Activated effector memory CD4-positive, alpha-beta T cell treated with Interleukin-2 at 50 U/mL for 16 hours (primary cell): ENCODE measurements around the gene DOCK1.

ENCODE experiments used
- DNase-seq: peaks from one replicate; pipeline ENCODE4 v3.0.0-alpha.2; 2020

DOCK1 gene

DNA sequence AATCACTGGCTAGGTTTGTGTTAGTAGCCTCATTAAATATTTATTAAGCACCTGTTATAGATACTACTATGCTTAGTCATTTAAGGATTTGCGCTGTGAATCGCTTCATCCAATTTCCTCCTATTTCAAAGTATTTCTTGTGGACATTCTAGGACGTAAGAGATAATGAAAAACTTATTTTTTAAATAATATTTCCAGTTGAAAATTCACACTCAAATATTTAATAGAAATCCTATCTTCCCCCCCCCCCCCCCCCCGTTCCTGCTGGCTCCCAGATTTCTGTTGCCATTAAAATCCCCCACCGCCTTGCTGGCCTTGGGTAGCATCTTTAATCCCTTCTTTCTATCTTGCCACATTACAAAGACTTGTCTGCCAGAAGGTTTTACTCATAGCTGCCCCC lies 285.2 kb downstream of the DOCK1 start:
- no peak for DNase-seq

DNA sequence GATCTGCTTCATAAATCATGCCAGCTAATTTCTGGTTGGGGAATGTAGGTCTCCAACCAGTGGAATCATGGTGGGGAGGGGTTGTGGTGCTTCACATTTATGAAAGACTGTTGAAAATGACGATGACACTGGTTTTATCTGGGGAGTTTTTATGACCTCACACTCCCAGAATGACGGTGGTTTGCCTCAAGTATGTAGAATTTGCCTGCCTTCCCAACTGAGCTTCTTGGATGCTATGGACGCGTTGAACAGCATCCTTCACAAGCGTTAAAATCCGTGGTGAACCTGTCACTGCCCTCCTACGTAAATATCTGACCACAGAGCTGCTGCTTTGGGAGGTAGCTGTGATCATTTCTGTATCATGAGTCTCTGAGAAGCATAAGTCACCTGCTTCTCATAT lies 287.9 kb downstream of the DOCK1 start:
- DNase-seq, result no peak

DNA sequence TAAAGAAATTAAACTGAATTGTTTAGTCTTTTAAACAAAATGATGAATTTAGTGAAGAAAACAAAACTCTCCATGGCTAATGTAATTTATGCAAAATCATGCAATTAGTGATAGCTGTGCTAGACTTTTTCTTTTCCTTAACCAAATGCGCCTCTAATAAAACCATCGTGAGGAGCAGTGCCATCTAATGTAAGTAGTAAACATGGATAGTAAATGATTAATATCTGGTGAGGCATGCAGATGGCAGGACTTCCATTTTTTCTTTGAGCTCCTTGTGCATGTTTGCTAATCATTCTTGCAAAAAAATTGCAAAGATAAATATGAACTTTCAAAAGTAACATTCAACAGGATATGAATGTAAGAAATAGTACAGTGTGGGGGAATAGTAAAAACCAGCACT lies 288.9 kb downstream of the DOCK1 start:
- no peak for DNase-seq

DNA sequence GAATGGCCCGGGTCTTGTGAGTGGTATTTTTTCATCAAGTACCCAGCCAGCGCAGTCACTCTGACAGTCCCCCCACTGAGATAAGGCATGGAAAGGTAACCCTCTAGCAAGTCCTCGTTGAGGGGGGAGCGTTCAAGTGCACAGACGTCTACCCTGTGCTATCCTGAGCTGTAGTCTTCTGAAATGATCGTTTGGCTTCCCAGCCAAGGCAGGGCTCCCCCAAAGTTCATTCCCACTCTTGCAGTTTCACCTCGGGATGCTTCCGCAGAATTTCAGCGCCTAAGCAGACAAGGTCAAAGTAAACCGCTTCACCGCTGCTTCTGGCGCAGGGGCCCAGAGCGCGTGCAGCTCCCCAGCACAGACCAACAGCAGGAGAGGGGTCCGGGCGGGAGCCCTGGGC lies 289.4 kb downstream of the DOCK1 start:
- DNase-seq, result no peak

DNA sequence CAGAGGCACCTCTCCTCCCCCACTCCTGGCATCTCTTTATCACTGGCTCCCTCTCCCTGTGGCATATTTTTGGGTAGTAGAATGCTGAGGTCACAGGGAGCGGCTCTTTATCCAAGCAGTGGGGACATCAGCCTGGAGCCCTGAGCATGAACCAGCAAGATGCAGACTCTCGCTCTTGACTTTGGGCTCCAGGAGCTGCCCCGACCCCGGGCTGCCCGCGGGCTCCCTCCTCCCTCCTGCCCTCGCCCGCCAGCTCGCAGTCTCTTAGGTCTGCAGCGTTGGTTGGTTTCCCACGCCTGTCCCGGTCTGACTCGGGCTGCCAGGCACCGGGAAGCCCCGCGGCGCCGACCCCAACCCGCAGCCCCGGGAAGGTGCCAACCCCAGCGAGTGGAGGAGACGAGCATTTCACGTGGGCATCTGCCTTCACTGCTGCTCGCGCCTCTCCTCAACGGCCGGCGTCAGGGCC lies 289.8 kb downstream of the DOCK1 start:
- DNase-seq, result no peak

DNA sequence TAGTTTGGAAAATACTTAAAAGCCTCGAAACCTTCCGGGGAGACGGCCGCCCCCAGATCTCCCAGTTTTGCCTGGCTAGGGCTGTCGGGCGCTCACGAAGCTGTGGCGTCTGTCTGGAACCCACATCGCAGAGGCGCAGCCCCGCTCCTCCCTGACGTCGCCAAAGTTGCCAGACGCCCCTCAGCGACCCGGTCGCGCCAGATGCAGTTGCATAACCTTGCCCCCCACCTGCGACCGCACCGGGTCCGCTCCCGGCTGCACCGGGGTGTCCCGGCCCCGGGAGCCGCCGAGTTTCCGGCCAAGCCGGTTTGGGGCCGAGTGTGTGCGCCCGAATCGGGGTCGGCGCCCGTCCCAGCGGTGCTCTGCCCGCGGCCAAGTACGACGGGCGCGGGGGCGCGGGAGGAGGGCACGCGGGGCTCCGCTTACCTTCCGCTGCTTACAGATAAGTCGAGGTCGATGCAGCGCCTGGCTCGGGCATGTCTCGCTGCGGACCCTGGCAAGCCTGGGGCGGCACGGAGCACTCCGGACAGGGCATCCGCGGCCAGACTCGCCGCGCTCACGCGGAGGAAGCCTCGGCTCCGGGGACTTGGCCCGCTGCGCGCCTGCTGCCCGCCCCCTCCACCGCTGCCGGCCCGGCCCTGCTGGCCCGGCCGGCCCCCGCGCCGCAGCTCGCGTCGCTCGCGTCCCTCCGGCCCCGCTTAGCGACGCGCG lies 290.5 kb downstream of the DOCK1 start:
- DNase-seq, result no peak

DNA sequence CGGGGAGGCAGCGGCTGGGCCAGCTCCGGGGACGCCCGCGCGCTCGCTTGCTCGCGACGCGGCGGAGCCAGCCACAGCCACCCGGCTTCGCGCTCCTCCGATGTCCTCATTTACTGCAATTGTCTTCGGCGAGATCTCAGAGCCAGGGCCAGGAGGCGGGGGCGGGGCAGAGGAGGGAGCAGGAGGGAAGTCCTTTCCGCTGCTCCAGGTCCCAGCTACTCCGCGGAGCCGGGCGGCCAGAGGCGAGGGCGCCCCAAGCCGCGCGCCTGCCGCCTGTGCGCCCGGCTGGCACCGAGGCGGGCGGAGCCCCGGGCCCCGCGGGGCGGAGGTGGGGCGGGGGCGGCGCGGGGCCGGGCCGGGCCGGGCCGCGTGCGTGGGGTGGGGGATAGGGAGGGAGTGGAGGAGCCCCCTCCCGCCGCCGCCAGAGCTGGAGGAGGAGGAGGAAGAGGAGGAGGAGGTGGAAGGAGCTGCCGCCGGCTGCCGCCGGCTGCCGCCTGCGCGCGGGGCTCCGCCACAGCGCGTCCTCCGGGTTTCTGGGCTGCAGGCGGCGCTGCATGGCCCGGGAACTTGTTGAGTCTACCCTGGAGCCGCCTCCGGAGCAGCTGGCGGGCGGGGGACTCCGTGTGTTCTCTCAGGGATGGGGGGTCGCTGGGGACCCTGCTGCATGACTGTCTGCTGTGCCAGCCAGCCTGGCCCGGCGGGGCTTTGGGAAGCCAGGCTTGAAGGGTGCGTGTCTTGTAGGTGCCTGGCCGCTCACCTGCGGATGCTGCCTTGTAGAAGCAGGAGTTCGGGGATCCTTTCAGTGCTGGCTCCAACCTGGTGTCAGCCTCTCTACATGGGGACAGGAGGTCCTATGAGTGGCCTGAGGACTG lies 291.3 kb downstream of the DOCK1 start, which contains the start of gene INSYN2A:
Gene INSYN2A, minus strand, starts transcription at position 310 of the 872 bp plus-strand sequence. CDS start 20,196 bp downstream, outside the sequence.
- DNase-seq, result no peak

DNA sequence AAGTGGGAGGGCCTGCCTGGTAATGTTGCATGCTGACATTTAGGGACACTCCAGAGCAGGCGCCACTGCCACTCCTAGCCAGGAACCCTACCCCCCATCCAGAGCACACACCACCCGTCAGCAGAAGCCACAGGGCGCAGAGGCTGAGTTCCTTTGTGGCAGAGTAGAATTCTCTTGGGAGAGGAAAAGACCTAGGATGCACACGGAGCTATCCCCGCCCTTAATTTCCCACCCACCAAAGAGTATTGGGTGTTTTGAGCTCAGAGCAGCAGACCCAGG lies 291.9 kb downstream of the DOCK1 start:
- no peak for DNase-seq

DNA sequence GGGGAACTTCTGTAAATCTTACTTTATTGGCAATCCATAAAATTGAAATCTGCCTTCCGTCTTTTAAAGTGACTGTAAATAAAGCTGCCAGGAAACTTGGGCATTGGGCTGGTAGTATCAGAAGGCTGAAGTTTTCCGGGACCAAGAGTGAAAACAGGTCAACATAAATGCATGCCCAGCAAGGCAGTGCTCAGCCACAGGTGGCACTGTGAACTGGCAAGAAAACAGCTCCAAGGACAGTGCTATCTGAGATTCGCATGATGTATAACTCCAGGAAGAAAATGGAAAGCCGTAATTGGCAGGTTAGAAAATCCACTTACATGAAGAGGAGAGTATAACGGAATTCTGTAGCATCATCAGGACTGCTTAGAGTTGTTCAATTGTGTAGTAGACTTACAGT lies 293.1 kb downstream of the DOCK1 start:
- no peak for DNase-seq

DNA sequence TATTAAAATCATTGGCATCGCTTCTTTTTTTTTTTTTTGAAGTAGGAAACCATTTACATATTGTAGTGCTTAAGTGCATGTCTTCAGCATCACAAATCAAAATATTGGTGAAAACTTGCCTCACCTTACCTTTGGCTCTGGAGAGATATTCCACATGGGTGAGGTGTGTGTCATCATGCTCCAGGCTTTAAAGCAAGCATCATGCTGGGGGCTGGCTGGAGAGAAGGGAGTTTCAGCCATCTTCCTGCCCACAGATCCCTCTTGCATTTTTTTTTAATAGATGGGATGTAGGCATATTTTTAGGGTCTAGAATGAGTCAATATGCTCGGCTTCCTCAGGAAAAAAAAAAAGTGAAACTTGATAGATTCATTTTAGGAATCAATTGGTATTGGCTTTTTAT lies 293.5 kb downstream of the DOCK1 start:
- DNase-seq, result no peak

DNA sequence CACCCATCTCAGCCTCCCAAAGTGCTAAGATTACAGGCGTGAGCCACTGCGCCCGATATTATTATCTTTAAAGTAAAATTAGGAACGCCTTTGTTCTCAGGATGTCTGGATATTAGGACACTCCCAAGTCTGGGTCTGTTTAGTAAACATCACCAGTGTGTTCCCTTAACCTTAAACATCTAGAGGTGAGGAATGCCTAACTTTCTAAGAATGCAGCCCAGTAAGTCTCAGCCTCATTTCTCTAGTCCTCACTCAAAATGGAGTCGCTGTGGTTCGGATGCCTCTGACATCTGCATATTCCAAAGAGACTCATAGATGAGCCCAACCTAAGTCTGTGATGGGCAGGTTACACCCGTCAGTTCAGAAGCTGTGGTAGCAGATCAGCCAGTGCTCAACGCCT lies 295.4 kb downstream of the DOCK1 start:
- no peak for DNase-seq

DNA sequence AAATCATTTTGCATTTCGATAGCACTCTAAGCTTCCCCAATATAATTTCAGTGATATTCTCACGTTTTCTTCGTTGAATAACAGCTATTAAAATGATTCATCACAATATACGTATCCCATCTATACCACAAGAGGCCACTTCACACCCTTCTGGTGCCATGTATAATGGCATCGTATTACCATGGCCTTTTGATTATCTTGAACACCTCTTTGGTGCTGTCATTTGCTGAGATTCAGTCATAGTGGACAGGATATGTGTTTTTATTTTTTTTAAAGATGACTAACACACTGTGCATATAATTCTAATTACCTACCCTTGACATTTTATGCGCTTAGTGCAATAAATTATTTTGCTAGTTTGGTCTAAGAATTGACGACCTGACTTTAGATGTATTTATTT lies 297.8 kb downstream of the DOCK1 start:
- DNase-seq, result no peak

DNA sequence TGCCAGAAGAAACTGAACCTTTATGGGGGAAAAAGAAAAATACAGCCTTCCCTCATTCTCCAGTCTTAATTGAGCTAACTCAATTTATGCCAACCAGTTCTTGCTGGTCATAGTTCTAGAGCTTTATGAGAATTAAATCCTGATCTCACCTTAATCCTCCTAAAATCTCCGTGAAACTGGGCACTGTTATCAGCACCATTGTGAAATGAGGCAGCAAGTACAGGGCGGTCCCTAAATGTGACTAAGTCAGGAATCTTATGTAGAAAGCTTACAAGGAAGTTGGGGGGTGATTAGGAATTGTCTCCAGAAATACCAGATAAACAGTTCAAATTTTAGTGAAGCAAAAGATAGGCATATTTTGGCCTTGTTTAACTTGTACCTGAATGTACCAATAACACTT lies 301.9 kb downstream of the DOCK1 start:
- no peak for DNase-seq

DNA sequence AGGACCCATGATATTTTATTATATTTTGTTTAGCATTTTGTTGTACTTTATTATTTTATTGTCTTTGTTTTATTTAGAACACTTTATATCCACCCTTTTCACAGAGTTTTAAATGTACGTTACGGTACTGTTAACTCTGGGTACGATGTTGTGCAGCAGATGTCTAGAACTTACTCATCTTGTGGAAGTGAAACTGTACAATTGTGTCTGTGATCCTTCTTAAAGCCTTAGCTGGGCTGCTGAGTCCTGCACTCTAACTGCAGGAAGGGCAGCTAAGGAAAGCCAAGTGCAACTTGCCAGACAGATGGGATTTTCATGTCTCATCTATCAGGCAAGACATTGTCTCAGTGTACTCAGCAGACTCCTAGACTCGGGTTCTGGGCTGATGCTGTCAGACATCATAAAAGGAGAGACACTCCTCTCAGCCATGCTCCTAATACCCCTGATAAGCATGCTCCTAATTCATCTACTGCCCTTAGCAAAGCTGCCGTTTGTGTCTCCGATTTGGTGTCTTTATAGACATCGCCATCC lies 305.8 kb downstream of the DOCK1 start:
- DNase-seq, result no peak

DNA sequence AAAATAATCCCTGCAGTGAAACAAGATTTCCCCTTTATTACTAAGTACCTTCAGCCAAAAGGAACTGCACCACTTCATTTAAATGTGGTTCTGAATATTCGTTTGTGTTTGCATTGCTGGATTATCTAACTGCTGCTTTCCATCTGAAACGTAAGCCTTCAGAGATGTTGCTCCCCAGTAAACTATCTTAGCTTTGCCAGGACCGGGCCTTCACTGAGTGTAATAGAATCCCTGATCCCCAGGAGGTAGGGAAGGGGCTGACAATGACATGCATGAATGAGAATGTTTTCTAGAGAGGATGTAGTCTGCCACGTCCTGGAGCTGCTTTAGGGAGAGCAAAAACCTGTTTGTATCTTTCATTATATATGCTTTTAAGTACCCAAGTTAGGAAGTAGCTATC lies 310.6 kb downstream of the DOCK1 start:
- DNase-seq, result no peak

DNA sequence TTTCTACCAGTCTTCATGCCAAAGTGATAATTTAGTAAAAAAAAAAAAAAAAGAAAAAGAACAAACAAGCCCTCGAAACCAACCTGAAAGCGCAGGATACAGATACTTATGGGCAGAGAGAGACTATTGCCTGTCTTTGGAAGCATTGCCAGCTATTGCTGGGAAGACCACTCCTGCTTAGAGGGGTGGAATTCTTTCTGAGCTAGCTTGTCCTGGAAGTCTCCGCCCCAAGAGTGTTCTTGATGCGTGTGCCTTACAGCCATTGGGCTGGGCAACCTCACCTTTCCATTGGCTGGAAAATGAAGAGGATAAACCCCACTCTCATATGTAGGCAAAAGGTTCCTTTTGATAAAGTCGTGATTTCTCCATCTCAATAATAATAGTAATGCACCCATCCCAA lies 311.0 kb downstream of the DOCK1 start:
- no peak for DNase-seq

DNA sequence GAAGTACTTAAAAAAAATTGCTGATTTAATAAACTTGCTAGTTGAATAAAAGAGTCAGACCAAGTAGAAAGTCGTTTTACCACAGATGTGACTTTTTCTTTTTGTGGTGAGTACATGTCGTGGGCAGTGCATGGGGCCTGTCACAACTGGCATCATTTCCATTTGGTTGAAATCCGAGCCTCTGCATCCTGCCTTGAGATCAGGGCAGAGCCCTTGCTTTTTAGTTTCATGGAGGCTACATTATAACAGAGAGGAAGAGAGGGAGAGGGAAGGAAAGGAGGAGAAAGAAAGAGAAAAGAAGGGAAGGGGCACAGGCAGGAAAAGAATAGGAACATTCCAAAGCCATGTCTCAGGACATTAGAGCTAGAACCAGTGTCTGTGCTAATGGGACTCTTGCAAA lies 311.6 kb downstream of the DOCK1 start:
- no peak for DNase-seq

DNA sequence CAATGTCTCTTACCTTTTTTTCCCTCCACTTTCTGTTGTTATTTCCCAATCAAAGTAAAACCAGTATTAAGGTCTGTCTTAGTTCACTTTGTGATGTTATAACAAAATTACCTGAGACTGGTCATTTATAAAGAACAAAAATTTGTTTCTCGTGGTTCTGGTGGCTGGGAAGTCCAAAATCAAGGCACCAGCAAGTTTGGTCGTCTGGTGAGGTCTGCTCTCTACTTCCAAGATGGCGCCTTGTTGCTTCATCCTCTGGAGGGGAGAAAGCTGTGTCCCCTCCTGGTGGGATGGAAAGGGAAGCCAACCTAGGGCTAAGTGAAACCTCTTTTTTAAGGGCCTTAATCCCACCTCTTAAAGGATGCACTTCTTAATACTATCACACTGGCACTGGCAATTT lies 313.4 kb downstream of the DOCK1 start:
- no peak for DNase-seq

DNA sequence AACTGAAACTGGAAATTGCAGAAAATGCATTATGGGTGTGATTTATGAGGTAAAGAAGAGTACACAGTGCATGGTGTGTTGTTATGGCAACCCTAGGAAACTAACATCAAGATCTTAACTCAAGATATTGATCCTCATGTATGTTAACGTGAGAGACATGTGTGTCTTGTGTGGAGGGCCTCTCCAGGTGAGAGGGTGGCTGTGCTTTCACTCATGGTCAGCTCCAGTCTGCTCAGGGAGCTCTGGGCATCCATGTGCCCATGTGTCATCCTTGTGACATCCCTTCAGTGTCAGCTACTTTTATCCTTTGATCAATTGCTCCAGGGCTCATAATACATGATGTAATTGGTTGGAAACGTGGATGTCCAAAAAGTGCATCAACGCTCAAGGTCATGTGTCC lies 316.1 kb downstream of the DOCK1 start:
- DNase-seq, result no peak

DNA sequence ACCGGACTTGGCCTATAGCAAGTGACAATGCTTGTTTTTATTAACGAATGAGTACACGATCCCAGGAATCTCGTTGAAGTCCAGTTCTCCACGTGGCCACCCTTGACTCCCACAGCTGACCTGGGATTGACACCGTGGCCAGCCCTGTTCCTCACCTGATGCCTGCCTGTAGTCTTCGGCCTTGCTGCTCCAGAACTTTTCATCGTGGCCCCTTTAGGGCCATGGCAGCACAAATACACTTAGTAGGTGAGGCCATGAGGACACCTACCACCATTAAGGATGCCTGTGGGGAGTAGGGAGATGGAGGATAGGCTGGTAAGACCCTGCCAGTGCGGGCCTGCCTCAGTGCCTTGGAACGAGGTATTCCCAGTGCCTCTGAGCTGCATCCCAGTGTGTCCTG lies 321.8 kb downstream of the DOCK1 start:
- DNase-seq, result no peak

DNA sequence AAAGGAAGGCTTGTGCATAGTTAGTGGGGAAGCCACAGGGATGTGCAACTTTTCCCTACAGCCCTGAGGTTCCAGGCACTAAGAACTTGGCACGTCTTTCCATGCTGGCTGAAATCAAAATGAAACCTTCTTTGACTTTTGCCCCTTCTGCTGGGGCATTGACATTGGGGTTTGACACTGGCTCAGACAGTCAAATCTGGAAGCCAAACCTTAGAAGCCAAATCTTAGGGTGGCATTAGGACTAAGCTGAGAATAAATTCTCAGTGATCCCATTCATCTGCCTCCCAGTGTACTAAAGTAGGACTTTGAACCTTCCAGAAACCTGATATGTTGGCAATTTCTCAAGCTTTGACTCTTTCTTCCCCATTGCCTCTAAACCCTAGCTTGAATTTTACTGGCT lies 322.4 kb downstream of the DOCK1 start:
- no peak for DNase-seq

DNA sequence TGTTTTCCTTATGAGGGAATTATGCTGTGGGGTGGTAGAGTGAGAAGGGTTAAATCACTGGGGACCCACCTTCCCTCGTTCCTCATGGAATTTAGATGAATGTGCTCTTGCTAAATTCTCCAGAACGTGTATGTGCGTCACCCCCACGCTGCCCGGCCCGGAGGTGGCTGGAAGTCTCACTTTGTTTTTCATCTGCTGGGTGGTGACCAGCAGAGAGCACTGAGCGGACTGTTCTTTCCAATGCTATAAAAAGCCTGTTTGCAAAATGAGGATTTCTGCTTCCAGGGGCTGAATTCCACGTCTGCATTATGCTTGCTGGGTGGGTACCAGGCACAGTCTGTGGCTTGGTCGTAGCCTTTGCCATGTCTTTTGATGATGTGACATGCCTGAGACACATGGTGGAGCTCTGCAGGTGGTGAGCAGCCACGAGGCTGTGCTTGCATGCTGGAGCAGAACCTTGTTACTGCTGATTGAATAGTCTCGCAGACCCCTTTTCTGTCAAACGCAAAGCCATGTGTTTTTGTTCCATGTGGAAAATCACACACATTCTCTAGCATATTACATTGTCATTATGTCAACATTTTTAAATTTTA lies 323.1 kb downstream of the DOCK1 start:
- DNase-seq, result no peak

DNA sequence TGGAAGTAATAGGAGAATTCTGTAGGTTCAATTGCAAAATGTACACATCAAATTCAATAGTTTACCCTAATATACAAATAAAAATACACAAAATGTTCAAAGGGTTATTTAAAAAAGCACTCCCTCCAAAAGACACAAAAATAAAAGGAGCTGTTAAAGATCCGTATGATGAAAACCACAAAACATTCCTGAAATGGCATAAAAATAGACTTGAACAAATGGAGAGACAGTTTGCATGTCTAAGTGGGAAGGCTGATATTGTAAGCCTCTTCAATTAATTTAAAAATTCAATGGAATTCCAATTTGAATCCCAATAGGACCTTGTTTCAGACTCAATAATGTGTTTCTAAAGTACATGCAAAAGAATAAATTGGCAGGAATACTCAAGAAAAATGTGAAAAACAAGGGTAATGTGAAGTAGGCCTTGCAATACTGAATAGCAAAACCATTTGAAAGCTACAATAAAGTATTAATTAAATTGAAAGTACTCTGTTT lies 329.1 kb downstream of the DOCK1 start:
- no peak for DNase-seq

DNA sequence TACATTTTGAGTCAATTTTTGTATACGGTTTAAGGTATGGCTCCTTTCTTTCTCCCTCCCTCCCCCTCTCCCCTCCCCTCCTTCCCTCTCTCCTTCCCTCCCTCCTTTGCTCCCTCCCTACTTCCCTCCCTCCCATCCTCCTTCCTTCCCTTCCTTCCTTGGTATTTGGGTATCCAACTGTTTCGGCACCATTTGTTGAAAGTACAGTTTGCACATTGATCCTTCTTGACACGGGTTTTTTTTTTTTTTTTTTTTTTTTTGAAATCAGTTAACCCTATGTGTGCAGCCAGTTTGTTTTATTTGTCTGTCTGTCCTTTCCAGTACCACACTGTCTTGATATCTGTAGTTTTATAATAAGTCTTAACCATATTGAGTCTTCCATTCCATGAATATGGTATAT lies 331.0 kb downstream of the DOCK1 start:
- no peak for DNase-seq
